HepG2 (cell line): ENCODE data around the gene UBASH3A. TPM values are rescaled to one million over a fixed set of nuclear protein-coding genes. Genes with fewer than 3 reads are reported as not detected.

Experiments used
- ARHGAP35 ChIP-seq: sonication (generic); formaldehyde crosslinking; IDR thresholded peaks from 2 replicates; pipeline ENCODE4 v1.9.0; 2022; ENCODE audit warnings: mild to moderate bottlenecking, inconsistent platforms, moderate library complexity, missing genetic modification reagents, borderline replicate concordance
- ARID4A ChIP-seq: sonication (generic); formaldehyde crosslinking; IDR thresholded peaks from 2 replicates; pipeline ENCODE4 v1.5.0; 2020; ENCODE audit warnings: mild to moderate bottlenecking, missing genetic modification reagents, borderline replicate concordance
- BCL6 ChIP-seq: IDR thresholded peaks from 2 replicates; pipeline ENCODE4 v1.6.1; 2016; ENCODE audit warnings: missing genetic modification reagents, missing compliant biosample characterization
- FOXK2 ChIP-seq: fragments of 450-650 bp; IDR thresholded peaks from 2 replicates; pipeline ENCODE4 v1.6.1; 2016
- GABPB1 ChIP-seq: IDR thresholded peaks from 2 replicates; pipeline ENCODE4 v1.6.1; 2016; ENCODE audit warnings: mild to moderate bottlenecking, missing genetic modification reagents, moderate library complexity, missing compliant biosample characterization
- GZF1 ChIP-seq: sonication (generic); formaldehyde crosslinking; IDR thresholded peaks from 2 replicates; pipeline ENCODE4 v1.5.1; 2020; ENCODE audit warnings: mild to moderate bottlenecking, missing genetic modification reagents
- MIXL1 ChIP-seq: IDR thresholded peaks from 2 replicates; pipeline ENCODE4 v1.6.1; 2016
- MTF2 ChIP-seq: sonication (generic); formaldehyde crosslinking; IDR thresholded peaks from 2 replicates; pipeline ENCODE4 v1.5.0; 2020; ENCODE audit warnings: missing genetic modification reagents, borderline replicate concordance
- NR3C1 ChIP-seq: sonication (generic); formaldehyde crosslinking; IDR thresholded peaks from 2 replicates; pipeline ENCODE4 v1.4.0; 2020; ENCODE audit warnings: missing genetic modification reagents
- POLR2A ChIP-seq, 2 experiments: IDR thresholded peaks; 2 replicates each; pipeline ENCODE4 v1.6.1; 2011; ENCODE audit warnings: low read depth in 2 of 2, low read length in 2 of 2, mild to moderate bottlenecking in 1 of 2, moderate library complexity in 1 of 2; ENCODE audit not compliant: insufficient read depth in 1 of 2
- SALL2 ChIP-seq: sonication (generic); formaldehyde crosslinking; IDR thresholded peaks from 2 replicates; pipeline ENCODE4 v1.8.1; 2023; ENCODE audit warnings: mild to moderate bottlenecking, missing genetic modification reagents, inconsistent platforms
- SMARCC2 ChIP-seq: fragments of 450-650 bp; IDR thresholded peaks from 2 replicates; pipeline ENCODE4 v1.6.1; 2017; ENCODE audit warnings: antibody characterized with exemption, mild to moderate bottlenecking
- SRSF9 ChIP-seq: fragments of 200-400 bp; formaldehyde crosslinking; IDR thresholded peaks from 2 replicates; pipeline ENCODE4 v1.6.1; 2018; ENCODE audit warnings: borderline replicate concordance, mild to moderate bottlenecking, low read depth, low read length; ENCODE audit not compliant: insufficient read depth, poor library complexity, severe bottlenecking
- TCF7 ChIP-seq: sonication (generic); IDR thresholded peaks from 2 replicates; pipeline ENCODE4 v1.6.1; 2016; ENCODE audit warnings: antibody characterized with exemption, low read depth
- TRIM24 ChIP-seq: sonication (generic); formaldehyde crosslinking; IDR thresholded peaks from 2 replicates; pipeline ENCODE4 v1.8.0; 2022; ENCODE audit warnings: mild to moderate bottlenecking, missing genetic modification reagents
- ZBTB20 ChIP-seq: sonication (generic); formaldehyde crosslinking; IDR thresholded peaks from 2 replicates; pipeline ENCODE4 v1.8.1; 2023; ENCODE audit warnings: missing genetic modification reagents, low read depth, mild to moderate bottlenecking, borderline replicate concordance
- ZNF235 ChIP-seq: sonication (generic); formaldehyde crosslinking; IDR thresholded peaks from 2 replicates; pipeline ENCODE4 v1.8.1; 2023; ENCODE audit warnings: mild to moderate bottlenecking, missing genetic modification reagents, borderline replicate concordance
- ZNF329 ChIP-seq: sonication (generic); formaldehyde crosslinking; IDR thresholded peaks from 2 replicates; pipeline ENCODE4 v1.9.0; 2021; ENCODE audit warnings: low read depth, mild to moderate bottlenecking, missing genetic modification reagents
- ZNF547 ChIP-seq: sonication (generic); formaldehyde crosslinking; IDR thresholded peaks from 2 replicates; pipeline ENCODE4 v1.5.1; 2020; ENCODE audit warnings: mild to moderate bottlenecking, missing genetic modification reagents
- ZNF841 ChIP-seq: sonication (generic); formaldehyde crosslinking; IDR thresholded peaks from 2 replicates; pipeline ENCODE4 v1.8.1; 2023; ENCODE audit warnings: missing genetic modification reagents, borderline replicate concordance
- polyA plus RNA-seq, 8 experiments: library from polyadenylated mRNA; depleted of rRNA in 3 of 8; stranded (reverse) in 7 of 8; unstranded in 1 of 8; fragments of >200 nt; fragmentation: Illumina TruSeq in 4 of 8; extraction: Trizol in 4 of 8; gene quantifications; 2 replicates each; pipeline versions ENCODE4 v1.2.1 to v1.2.3, GENCODE V29; 2011 to 2016; ENCODE audit warnings: low read depth in 4 of 8, missing spikeins in 1 of 8, mixed read lengths in 1 of 8; ENCODE audit not compliant: insufficient read depth in 1 of 8
- total RNA-seq, 5 experiments: library from RNA; depleted of rRNA; stranded (reverse); fragments of >200 nt; fragmentation: Illumina TruSeq; extraction: Trizol; gene quantifications; 2 replicates each; pipeline ENCODE4 v1.2.3, GENCODE V29; 2016; ENCODE audit warnings: low read depth in 1 of 5

Gene UBASH3A
- total and polyA plus RNA-seq, 2 of the 13 experiments (the other 11 are each of a cell fraction or from before 2014, with no cell fraction given): not detected

GRCh38 chr21:42392731-42393442 is 10.8 kb upstream of the UBASH3A start (continued):
- TF ChIP-seq ARHGAP35 (CRISPR knock-in tag) (no peak), ZBTB20 (CRISPR knock-in tag) (no peak), NR3C1 (no peak), SMARCC2 (no peak), ZNF547 (CRISPR knock-in tag) (no peak), FOXK2 (no peak), MTF2 (no peak), ARID4A (CRISPR knock-in tag) (no peak), ZNF235 (no peak), TRIM24 (CRISPR knock-in tag) (no peak), GABPB1 (no peak; the same call in 1 of the 2 replicates), SRSF9 (no peak), SALL2 (CRISPR knock-in tag) (no peak), MIXL1 (CRISPR knock-in tag) (no peak), POLR2A (IDR thresholded peaks at IDR 0.05; ENCODE audit: insufficient read depth in 1 of 2, low read depth in 2 of 2, low read length in 2 of 2) (no peak), GZF1 (CRISPR knock-in tag) (no peak), TCF7 (peak; percentile 22; the same call in 1 of the 2 replicates), ZNF329 (no peak), BCL6 (CRISPR knock-in tag) (peak; percentile 98), ZNF841 (CRISPR knock-in tag) (no peak)
